AG04449 (cell line): ENCODE results near the gene ABCB4.

Source experiments
- CTCF ChIA-PET: fragments of 350-600 bp; formaldehyde crosslinking; extraction: SDS; loops from one replicate; lab custom pipeline; 2021; ENCODE audit warnings: antibody characterized with exemption; lab: Yijun Ruan, JAX
- POLR2A ChIA-PET: fragments of 400-600, 350-600 bp; formaldehyde crosslinking; extraction: SDS; loops from one replicate; lab custom pipeline; 2020; ENCODE audit warnings: antibody characterized with exemption, inconsistent platforms; lab: Yijun Ruan, JAX
- DNase-seq: peaks from one replicate; pipeline ENCODE4 v3.0.0-alpha.2; 2010; ENCODE audit warnings: low read depth, low spot score
- H3K4me3 ChIP-seq: 2 replicates; pipeline ENCODE4 v1.5.1; 2011; ENCODE audit warnings: low read depth, mild to moderate bottlenecking, control low read depth, low read length
- TF ChIP-seq, protein P1 (sequence below): IDR thresholded peaks from one replicate; pipeline ENCODE4 v1.5.1; 2011; ENCODE audit warnings: mild to moderate bottlenecking, moderate library complexity, low read length, control low read depth, inconsistent platforms; ENCODE audit not compliant: insufficient read depth; ENCODE audit errors: missing control alignments

ABCB4 gene

DNA sequence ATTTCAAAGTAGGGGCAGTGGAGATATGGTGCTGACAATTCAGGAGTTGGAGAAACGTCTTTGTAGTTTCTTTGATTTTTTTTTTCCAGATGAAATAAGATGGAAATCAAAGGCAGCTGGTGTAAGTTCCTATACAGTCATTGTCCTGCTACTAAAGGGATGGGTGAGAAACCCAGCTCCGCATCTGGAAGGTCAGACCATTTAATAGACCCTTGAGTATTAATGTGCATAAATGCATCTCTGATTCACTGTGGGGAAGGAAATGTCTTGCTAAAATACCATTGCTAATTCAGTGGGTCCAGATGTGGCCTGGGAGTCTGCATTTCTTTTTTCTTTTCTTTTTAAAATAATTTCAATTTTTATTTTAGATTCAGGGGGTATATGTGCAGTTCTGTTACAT lies 15.5 kb downstream of the ABCB4 start:
- H3K4me3 ChIP-seq, result no peak overlapping the region
- CTCF ChIA-PET, result no interaction called here
- POLR2A ChIA-PET, result no interaction called here

DNA sequence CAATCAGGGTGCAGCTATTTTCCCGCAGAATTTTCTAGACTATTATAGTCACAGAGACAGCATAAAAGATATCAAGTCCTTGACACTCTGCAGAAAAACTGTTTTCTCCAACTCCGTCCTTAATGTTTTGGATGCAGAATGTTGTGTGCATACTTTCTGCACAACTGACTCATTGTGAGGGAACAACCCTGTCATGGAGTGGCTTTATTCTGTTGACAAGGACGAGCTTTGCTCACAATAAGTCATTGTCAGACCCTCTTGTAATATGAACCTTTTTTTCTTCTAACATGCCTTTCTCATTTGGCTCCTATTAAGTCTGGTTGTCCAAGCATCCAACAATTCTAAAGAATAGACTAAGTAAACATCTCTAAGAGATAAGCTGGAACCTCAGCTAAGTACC lies 17.3 kb downstream of the ABCB4 start:
- ChIA-PET POLR2A (no interaction called here), CTCF (no interaction called here)
- H3K4me3 ChIP-seq, result no peak overlapping the region
- DNase-seq, result no peak
- TF ChIP-seq, protein P1, sequence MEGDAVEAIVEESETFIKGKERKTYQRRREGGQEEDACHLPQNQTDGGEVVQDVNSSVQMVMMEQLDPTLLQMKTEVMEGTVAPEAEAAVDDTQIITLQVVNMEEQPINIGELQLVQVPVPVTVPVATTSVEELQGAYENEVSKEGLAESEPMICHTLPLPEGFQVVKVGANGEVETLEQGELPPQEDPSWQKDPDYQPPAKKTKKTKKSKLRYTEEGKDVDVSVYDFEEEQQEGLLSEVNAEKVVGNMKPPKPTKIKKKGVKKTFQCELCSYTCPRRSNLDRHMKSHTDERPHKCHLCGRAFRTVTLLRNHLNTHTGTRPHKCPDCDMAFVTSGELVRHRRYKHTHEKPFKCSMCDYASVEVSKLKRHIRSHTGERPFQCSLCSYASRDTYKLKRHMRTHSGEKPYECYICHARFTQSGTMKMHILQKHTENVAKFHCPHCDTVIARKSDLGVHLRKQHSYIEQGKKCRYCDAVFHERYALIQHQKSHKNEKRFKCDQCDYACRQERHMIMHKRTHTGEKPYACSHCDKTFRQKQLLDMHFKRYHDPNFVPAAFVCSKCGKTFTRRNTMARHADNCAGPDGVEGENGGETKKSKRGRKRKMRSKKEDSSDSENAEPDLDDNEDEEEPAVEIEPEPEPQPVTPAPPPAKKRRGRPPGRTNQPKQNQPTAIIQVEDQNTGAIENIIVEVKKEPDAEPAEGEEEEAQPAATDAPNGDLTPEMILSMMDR, result no peak

More for the DNA sequence above, 15.5 kb downstream of the ABCB4 start:
- DNase-seq, result no peak
- TF ChIP-seq, protein P1, result no peak

DNA sequence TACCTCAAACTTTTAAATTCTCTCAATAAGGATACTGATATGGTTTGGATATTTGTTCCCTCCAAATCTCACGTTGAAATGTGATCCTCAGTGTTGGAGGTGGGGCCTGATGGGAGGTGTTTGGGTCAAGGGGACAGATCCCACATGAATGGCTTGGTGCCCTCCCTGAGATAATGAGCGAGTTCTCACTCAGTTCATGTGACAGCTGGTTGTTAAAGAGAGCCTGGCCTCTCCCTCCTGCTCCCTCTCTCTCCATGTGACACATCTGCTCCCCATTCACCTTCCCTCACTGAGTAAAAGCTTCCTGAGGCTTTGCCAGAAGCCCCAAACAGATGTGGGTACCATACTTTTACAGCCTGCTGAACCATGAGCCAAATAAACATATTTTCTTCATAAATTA lies 19.2 kb downstream of the ABCB4 start:
- POLR2A ChIA-PET, result no interaction called here

DNA sequence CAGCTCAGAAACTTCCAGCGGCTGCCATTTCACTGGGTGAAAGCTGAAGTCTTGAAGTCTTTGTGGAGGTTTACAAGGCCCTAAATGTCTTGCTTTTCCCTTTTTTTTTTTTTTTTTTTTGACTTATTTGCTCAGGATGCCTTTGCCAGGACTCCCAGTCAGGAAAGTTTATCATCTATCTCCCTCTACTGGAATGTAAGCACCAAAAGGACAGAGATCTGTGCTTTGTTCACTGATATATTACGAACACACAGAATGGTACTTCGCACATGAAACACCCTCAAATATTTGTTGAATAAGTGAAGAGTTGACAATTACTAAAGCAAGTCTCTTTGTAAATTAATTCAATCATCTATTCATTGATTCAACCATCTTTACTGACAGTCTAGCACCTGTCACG lies 23.2 kb downstream of the ABCB4 start:
- CTCF ChIA-PET, result no interaction called here
- no peak for DNase-seq
- POLR2A ChIA-PET, result no interaction called here
- TF ChIP-seq, protein P1, result no peak
- no peak overlapping the region for H3K4me3 ChIP-seq

More for the DNA sequence above, 19.2 kb downstream of the ABCB4 start:
- no peak for DNase-seq
- no peak overlapping the region for H3K4me3 ChIP-seq
- CTCF ChIA-PET, result no interaction called here
- TF ChIP-seq, protein P1, result no peak

DNA sequence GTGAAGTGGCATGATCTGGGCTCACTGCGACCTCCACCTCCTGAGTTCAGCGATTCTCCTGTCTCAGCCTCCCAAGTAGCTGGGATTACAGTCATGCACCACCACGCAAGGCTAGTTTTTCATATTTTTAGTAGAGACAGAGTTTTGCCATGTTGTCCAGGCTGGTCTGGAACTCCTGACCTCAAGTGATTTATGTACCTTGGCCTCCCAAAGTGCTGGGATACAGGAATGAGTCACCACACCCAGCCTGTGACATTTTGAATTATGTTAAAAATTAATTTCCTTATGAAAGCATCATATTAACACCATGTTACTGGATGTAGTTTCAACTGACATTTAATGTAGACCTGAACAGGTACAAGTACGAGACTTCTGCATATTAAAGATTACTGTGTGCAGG lies 24.3 kb downstream of the ABCB4 start:
- no peak for DNase-seq
- POLR2A ChIA-PET, result no interaction called here
- CTCF ChIA-PET, result no interaction called here
- TF ChIP-seq, protein P1, result no peak
- no peak overlapping the region for H3K4me3 ChIP-seq

DNA sequence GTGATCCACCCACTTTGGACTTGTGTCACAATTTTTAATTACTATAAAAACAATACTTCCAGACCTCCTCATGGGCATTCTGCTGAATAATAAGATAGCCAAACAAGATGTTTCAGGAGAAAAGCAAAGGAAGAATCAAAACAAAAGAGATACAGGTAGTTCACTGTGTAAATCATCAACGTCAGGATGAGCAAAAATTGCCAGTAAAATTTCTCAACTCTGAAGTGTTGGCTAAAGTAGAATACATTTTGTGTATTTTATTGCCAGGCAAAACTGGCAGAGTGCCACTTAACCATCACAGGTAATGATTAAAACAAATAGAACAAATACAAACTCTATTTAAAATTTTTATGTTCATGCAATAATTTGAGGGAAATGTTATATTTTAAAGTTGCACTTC lies 24.8 kb downstream of the ABCB4 start:
- no peak overlapping the region for H3K4me3 ChIP-seq
- POLR2A ChIA-PET, result no interaction called here
- CTCF ChIA-PET, result no interaction called here
- TF ChIP-seq, protein P1, result no peak
- no peak for DNase-seq

DNA sequence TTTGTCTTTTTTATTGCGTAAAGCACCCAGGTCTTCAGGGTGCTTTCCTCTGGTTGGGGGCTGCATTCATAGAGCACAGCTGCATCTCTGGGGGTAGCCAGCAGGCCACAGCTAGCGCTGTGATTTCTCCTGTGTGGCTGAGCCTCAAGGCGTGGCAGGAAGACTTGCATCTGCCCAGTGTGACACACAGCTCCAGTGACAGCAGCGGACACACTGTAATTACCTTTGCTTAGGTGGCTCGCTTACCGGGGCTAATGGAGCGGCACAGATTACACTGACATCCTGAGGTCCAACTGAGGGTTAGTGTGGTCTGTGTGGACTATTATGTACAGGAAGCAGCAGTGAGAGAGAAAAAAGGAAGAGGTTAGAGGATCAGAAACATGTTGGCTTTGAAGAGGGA lies 27.1 kb downstream of the ABCB4 start:
- ChIA-PET CTCF (no interaction called here), POLR2A (no interaction called here)
- H3K4me3 ChIP-seq, result no peak overlapping the region
- TF ChIP-seq, protein P1, result no peak
- DNase-seq, result no peak
